Measurements from ENCODE around the gene SEBOX.

The SEBOX gene

DNA sequence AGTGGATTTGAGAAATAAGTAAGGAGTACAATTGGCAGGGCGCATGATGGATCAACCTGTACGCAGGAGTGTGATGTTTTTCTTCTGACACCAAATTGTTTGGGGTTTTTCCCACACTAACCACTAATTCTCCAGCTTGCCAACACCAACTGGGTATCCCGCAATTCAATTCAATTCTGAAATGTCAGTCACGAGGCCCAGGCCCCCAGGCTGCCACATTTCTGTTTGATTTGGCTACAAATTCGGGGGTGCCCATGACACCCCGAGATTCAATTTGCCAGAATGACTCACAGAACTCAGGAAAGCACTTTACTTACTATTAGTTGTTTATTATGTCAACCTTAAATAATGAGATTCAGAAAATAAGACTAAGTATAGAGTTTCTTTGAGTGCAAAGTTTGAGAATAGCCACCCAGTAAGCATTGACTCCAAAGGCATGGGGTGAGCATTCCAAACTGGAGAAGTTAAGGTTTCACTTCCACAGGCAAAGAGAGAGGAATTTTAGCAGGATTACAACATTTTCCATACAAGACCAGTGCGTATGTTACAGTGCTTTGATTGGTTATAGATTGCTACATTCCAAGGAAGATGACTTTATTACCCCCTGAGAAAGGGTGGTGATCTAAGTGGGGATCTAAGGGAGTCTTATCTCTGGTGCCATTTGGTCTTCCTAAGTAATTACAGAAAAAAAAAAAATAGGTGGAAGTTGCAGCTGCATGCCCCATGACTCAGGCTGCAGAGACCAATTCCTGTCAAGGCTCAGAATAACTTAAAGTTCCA is 29.5 kb upstream of the SEBOX start:
- in situ Hi-C loops (cut with MboI; ENCODE audit: low sequenced_read_pairs), result no loop called here

DNA sequence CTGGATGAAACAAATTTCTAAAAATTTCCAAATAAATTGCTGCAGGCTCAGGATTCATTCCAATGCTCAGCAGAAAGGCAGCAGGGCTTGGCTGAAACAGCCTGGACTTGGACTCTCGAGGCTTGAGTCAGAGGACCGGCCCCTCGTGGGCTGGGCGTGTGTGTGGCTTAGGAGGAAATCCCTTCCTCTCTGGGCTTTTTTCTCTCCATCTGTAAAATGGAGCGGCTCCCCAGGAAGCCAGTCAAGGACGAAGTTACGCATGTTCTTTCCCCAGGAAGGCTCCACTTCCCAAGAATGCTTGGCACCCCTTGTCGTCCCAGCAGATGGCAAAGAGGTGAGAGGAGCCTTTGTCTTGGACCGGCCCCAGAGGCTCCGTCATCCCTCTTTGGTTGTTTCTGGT is 27.5 kb upstream of the SEBOX start:
- in situ Hi-C loops (cut with MboI; ENCODE audit: low sequenced_read_pairs), result no loop called here

DNA sequence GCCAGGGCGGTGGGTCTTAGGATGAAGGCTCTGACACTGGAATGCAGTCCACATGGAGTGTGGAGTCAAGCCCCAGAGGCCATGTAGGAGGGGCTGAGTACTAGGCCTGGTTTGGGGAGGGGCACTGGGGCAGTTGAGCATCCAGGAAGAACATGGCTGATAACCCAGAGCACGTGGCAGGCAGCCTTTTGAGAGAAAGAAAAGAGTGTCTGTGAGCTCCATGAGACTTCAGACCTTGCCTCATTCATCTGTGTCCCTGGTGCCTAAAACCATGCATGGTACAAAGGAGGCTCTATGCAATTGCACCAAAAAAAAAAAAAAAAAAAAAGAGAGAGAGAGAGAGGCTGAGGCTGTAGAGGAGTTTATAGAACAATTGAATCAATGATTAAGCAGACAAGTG is 26.4 kb upstream of the SEBOX start:
- in situ Hi-C loops (cut with MboI; ENCODE audit: low sequenced_read_pairs), result no loop called here

DNA sequence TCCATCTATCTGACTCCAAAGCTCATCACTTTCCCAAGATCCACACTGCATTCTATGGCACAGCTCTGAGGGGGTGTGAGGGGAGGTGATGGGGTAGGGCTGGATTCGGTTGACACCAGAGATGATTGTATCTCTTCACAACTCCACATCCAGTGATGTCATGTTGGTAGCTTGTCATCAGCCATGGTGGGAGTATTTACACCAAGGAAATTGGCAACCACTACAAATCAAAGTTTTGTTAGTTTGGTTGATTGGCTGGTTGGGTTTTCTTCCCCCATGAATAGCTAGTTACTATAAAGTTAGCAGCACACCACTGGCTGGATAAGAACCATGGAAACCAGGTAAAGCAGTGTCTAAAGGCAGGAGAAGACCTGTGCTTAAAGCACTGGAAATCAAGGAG is 26.0 kb upstream of the SEBOX start:
- in situ Hi-C loops (cut with MboI; ENCODE audit: low sequenced_read_pairs), result no loop called here

DNA sequence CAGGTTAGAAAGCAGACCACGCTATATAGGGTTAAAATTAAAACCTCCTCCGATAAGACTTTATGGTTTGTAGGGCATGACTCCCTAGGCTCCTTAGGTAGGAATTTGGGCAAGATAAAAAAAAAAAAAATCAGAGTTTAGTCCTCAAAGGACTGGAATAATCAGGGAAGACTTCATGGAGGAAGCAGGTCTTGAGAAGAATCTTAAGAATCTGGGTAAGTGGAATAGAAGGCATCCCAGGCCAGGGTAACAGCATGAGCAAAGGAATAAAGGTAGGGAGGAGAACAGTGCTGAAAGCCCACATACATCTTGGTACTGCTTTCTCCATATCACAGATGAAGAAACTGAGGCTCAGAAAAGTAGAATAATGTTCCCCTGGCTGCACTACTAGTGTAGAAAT is 25.6 kb upstream of the SEBOX start:
- in situ Hi-C loops (cut with MboI; ENCODE audit: low sequenced_read_pairs), result no loop called here

DNA sequence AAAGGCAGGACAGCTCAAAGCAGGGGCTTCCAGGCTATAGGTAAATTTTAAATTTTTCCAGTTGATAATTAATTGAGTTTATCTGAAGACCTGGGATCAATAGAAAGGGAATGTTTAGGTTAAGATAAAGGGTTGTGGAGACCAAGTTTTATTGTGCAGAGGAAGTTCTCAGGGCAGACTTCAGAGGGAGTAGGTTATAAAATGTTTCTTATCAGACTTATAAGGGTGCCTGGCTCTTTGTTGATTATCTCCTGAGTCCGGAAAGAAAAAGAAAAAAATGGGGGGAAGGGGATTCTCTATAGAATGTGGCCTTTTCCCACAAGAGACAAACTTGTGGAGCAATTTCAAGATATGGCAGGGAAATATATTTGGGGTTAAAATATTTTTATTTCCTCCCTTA is 25.1 kb upstream of the SEBOX start:
- in situ Hi-C loops (cut with MboI; ENCODE audit: low sequenced_read_pairs), result no loop called here

DNA sequence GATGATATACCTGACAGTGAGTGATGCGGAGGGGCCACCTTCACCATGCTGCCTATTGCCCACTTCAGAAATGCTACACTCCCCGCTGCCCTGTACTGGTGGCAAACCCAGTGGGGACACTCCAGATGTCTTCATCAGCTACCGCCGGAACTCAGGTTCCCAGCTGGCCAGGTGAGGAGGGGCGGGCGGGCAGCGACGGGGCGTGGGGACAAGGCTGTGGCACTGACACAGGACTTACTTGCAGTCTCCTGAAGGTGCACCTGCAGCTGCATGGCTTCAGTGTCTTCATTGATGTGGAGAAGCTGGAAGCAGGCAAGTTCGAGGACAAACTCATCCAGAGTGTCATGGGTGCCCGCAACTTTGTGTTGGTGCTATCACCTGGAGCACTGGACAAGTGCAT is 23.1 kb upstream of the SEBOX start:
- in situ Hi-C loops (cut with MboI; ENCODE audit: low sequenced_read_pairs), result no loop called here

DNA sequence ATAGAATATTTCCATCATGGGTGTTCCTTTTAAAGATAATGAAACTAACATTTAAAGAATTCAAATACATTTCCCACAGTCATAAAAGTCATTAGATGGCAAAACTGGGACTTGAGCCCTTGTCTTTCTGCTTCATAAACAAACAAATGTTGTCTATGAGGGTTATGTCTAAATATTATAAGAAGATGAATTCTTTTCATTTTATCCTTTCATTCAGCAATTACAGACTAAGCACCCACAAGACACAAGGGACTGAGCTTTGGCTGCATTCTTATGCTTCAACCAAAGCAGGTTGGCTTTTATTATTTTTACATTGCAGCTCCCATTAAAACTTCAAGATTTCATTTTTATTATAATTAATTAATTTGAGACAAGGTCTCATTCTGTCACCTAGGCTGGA is 21.4 kb upstream of the SEBOX start:
- in situ Hi-C loops (cut with MboI; ENCODE audit: low sequenced_read_pairs), result no loop called here

DNA sequence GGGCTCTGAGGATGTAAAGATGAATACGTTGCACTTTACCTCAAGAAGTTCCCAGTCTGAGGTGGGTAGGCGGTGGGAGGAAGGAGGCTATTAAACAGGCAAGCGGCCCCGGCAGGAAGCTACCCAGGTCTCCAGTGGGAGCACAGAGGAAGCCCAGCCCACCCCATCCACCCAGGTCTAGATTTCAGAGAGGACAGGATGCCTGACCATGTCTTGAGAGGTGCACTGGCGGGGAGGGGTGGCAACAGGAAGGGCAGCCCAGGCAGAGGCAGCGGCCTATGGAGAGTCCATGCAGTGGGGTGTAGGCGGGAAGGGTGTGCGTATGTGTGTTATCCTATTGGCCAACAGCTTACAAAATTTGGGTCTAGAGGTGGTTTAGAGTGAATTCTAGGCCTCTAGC is 20.4 kb upstream of the SEBOX start:
- in situ Hi-C loops (cut with MboI; ENCODE audit: low sequenced_read_pairs), result no loop called here

DNA sequence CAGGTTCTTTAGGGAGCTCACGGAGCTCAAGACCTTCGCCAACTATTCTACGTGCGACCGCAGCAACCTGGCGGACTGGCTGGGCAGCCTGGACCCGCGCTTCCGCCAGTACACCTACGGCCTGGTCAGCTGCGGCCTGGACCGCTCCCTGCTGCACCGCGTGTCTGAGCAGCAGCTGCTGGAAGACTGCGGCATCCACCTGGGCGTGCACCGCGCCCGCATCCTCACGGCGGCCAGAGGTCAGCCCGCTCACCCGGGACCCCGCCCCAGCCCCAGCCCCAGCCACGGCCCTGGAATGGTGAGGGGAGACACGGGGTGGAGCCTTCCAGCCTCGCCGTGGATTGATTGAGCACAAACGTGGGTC is 20.0 kb upstream of the SEBOX start:
- in situ Hi-C loops (cut with MboI; ENCODE audit: low sequenced_read_pairs), result no loop called here

DNA sequence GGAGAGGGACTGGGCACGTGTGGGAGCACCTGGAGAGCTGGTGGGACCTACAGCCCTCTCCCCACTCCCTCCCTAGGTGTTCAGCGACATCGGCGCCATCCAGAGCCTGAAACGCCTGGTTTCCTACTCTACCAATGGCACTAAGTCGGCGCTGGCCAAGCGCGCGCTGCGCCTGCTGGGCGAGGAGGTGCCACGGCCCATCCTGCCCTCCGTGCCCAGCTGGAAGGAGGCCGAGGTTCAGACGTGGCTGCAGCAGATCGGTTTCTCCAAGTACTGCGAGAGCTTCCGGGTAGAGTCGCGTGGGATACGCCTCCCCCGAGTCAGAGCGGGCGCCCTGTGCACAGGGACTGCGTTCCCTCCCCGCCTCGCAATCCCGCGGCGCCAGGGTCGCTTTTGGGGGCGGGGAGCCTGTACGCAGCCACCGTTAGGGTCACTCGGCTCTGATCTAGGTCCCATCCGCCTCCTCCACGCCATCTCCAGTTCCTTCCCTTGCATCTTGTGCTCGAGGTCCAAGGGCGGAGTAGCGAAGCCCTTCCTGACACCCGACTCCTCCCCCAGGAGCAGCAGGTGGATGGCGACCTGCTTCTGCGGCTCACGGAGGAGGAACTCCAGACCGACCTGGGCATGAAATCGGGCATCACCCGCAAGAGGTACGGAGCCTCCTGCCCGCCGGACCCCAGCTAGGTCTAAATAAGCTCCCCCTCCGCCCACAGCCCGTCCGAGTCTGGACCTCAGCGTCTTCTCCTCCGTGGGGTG is 19.5 kb upstream of the SEBOX start:
- in situ Hi-C loops (cut with MboI; ENCODE audit: low sequenced_read_pairs), result no loop called here

DNA sequence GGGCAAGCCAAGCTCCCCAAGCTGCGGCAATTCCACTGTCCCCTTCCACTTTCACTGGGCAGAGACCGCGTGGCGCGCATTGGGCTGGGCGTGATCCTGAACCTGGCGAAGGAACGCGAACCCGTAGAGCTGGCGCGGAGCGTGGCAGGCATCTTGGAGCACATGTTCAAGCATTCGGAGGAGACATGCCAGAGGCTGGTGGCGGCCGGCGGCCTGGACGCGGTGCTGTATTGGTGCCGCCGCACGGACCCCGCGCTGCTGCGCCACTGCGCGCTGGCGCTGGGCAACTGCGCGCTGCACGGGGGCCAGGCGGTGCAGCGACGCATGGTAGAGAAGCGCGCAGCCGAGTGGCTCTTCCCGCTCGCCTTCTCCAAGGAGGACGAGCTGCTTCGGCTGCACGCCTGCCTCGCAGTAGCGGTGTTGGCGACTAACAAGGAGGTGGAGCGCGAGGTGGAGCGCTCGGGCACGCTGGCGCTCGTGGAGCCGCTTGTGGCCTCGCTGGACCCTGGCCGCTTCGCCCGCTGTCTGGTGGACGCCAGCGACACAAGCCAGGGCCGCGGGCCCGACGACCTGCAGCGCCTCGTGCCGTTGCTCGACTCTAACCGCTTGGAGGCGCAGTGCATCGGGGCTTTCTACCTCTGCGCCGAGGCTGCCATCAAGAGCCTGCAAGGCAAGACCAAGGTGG is 16.3 kb upstream of the SEBOX start:
- in situ Hi-C loops (cut with MboI; ENCODE audit: low sequenced_read_pairs), result no loop called here

DNA sequence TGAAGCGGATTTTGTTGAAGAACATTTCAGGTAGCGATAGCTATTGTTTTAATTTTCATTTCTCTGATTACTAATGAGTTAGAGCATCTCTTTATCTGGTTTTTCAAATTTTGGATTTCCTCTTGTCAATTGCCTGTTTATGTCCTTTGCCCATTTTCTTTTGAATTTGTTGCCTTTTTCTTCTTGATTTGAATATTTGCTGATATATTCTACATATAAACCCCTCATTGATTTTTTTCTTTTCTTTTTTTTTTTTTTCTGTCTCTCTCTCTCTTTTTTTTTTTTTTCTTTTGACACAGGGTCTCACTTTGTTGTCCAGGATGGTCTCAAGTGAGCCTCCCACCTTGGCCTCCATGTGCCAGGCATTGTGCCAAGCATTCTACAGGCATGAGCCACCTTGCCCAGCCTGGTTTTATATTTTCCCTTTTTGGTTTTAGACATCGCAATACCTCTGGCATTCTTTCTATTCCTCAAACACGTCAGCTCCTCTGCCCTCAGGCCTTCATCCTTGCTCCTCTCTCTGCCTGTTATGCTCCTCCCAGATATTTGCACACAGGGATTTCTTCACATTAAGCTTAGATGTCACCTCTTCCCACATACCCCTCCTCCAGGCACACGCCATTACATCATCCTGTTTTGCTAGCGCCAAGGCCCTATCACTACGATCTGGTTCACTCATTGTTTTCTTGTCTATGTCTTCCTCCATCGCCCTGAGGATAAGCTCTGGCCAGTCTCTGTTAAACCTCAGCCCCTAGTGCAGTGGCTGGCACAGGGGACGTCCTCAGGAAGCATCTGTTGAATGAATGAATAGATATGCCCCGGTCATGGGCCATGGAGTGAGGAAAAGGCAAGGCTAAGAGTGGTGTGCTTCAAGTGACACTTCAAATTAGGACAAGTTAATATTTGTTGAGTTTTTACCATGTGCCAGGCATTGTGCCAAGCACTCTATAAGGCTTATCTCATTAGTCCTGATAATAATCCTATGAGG is 15.1 kb upstream of the SEBOX start:
- in situ Hi-C loops (cut with MboI; ENCODE audit: low sequenced_read_pairs), result no loop called here

DNA sequence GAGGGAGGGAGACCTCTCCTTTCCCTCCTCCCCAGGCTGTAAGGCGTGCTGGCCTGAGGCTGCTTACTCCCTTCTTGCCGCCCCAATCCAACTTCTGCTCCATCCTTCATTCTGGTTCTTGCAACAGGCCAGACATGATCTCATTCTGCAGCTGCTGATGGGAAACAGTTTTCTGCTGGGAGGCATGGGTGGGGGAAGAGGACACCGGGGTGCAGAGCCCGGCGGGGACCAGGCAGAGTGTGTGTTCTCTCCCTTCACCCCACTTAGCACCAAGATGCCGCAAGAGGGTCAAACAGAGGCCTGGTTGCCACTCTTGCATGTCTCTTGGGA is 7.9 kb upstream of the SEBOX start:
- in situ Hi-C loops (cut with MboI; ENCODE audit: low sequenced_read_pairs), result no loop called here

DNA sequence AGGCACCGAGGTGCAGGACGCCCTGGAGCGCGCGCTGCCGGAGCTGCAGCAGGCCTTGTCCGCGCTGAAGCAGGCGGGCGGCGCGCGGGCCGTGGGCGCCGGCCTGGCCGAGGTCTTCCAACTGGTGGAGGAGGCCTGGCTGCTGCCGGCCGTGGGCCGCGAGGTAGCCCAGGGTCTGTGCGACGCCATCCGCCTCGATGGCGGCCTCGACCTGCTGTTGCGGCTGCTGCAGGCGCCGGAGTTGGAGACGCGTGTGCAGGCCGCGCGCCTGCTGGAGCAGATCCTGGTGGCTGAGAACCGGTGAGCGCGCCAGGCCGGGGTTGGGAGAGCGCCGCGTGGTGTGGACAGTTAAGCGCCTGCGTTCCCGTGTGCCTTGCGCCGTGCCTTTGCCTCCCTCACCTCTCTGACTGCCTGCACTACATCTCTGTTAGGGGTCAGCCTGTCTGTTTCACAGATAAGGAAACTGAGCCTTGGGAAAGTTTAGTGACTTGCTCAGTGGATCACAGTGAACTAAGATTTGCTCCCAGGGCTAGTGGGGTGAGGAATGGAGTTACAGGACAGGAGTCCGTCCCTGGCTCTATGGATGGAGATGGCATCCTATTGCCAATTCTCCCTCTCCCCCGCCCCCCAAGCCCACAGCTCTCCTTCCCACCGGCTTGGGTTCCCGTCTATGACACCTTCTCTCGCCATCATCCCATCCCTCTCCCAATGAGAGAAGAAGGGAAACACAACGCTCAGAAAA is 7.4 kb upstream of the SEBOX start:
- in situ Hi-C loops (cut with MboI; ENCODE audit: low sequenced_read_pairs), result no loop called here

DNA sequence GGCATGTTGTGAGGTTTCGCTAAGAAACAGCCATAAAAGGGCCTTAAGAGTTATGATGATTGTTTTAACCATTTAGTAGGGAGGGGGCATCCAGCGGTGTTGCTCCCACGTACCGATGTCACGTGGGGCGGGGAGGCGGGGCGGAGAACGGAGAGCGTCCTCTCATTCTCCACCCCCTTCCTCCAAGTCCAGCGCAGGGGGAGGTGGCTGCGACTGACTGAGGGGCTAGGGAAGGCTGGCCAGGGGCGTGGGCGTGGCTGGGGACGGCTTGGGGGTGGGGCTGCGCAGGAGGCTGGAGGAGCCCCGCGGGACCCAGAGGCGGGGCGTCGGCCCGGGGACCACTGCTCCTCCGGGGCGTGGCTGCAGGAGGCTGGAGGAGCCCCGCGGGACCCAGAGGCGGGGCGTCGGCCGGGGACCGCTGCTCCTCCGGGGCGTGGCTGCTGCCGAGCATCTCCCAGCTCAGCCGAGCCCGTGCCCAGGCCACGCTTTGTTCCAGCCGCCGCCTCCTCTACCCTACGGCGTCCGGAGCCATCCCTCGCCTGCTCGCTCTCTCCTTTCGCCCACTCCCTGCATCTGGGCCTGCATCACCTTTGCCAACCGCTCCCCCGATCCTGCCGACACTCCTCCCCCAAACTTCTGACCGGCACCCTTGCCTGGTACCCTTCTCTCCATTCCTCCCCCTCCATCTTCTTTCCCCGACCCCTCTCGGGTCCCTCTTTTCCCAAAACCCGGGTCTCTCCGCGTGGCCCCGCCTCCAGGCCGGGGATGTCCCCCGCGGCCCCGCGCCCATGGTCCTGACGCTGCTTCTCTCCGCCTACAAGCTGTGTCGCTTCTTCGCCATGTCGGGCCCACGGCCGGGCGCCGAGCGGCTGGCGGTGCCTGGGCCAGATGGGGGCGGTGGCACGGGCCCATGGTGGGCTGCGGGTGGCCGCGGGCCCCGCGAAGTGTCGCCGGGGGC is 6.5 kb upstream of the SEBOX start, which contains the start of gene SARM1:
TSS of gene SARM1 (plus strand) at position 450 of the 958 bp plus-strand sequence. CDS start at position 789, 339 bp downstream.
- in situ Hi-C loops (cut with MboI; ENCODE audit: low sequenced_read_pairs), result no loop called here

DNA sequence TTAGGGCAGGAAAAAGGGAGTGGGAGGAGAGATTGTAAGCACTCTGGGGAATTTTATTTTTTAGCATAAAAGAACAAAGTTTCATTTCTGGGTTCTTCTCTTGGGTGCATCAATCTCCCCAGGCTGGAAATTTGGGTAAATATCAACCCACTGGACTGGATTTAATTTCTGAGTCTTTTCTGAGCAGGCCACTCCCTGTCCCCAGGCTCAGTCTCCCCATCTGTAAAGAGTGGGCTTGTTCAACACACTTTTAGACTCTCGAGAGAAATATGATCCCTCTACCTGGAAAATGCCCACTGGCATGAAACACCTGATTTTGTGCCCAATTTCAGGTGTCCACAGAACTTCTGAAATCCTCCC is 5.7 kb upstream of the SEBOX start:
- in situ Hi-C loops (cut with MboI; ENCODE audit: low sequenced_read_pairs), result no loop called here

DNA sequence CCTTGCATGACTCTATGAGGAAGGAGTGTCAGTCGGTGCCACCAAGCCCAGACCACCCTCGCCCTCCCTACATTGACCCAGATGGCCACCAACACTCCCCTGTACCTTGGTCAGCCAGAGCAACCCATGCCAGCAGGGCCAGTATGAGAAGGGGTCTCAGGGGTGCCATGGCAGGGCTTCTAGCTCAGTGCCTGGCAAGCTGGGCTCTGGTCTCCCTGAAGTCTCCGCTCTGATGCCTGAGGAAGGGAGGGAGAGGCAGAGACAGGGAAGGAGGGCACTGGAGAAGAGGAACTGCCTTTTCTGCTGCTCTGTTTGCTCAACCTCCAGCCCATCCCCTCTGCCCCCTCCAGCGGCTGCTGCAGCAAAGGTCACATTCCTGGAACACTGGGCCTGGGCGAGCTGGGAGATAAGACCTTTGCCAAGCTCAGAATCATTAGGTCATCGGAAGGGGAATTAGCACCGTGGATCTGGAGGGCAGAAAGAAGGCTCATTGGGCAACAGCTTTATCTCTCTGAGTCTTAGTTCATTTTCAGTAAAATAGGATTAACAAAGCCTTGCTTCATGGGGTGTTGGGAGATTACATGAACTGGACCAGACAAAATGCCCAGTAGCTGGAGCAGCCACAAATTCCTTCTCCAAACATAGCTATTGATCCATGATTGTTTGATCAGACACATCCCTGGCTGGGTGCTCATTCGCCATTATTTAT is 5.2 kb upstream of the SEBOX start, which contains the start of gene VTN:
TSS of gene VTN (minus strand) at position 273 of the 709 bp plus-strand sequence. CDS start at position 169, 104 bp downstream.
- in situ Hi-C loops (cut with MboI; ENCODE audit: low sequenced_read_pairs), result no loop called here
